NCI-H2107 treated with DMSO at 0.1 percent for 48 hours (cell line): Measurements from ENCODE around the gene GTF2H1.
A peak's percentile ranks its signal among the peaks of the same experiment; 100 is the strongest.
"Not testable (repeated sequence)": the region's sequence is repeated elsewhere in the genome, so short reads cannot be mapped to it uniquely, and the experiment has no call there.

Source experiments
- DNase-seq: peaks from one replicate; lab custom pipeline; 2025; ENCODE audit not compliant: unreplicated experiment; lab: John Stamatoyannopoulos, UW

GTF2H1 gene

DNA sequence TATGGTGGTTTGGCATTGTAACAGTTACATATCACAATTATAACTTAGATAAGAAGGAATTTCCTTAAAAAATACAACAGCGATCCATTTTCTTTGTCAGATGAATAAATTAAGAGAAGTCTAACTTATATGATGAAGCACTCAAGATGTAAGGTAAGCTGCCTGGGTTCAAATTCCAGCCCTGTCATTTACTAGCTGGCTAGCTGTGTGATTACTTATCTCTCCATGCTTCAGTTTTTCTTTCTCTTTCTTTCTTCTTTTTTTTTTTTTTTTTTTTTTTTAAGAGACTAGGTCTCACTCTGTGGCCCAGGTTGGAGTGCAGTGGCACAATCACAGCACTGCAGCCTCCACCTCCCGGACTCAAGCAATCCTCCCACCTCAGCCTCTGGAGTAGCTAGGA is 49.8 kb downstream of the GTF2H1 start:
- DNase-seq = no peak

GRCh38 chr11:18374956-18375355 is 52.6 kb downstream of the GTF2H1 start:
- no peak for DNase-seq

DNA sequence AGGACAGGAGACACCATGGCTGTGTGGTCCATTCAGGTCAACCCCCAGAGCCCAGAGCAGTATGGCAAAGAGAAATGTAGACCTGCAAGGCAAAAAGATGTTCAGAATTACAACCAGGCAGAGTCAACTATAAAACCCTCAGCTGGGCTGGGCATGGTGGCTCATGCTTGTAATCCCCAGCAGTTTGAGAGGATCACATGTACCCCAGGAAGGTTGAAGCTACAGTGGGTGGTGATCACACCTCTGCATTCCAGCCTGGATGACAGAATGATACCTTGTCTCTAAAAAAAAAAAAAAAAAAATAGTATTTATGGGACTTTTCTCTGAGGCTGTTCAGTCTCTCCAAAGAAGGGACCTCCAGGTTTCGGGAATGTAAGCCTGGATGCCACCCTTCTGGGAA is 53.6 kb downstream of the GTF2H1 start:
- no peak for DNase-seq

- DNase-seq = no peak
These were observed 56.8 kb downstream of the GTF2H1 start for GRCh38 chr11:18379201-18379600.

DNA sequence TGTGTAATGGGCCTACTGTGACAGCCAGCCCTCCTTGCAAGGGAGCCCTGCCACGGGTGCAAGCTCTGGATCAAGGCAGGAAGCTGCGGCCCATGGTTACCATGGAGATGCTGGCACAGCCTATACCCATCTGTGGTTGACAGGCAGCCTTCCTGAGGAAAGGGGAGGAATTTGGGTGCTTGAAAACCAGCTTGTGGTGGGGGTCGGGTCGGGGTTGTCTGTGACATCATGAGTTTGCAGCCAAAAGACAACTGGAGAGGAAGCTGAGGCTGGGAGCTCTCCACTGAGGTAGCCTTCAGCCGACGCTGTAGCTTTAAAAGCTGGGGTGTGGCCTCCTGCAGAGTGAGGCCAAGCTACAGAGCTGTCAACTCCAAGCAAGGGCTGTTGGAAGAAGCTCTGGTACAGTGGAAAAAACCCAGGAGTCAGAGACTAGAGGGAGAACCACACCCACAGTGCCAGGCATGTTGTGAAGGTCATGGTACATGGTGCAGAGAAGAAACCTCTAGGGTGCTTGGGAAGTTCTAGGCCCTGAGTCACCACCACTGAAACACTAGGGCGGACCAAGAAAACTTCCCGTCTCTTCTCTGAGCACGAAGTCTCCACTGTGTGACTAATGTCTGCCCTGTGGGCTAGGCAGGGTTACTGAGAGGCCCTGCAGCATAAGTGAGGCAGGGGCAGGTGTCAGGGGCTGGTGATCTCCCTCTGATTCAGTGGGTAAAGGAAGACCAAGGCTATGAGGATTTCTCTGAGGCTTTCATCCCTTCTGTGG is 61.2 kb downstream of the GTF2H1 start:
- no peak for DNase-seq

DNA sequence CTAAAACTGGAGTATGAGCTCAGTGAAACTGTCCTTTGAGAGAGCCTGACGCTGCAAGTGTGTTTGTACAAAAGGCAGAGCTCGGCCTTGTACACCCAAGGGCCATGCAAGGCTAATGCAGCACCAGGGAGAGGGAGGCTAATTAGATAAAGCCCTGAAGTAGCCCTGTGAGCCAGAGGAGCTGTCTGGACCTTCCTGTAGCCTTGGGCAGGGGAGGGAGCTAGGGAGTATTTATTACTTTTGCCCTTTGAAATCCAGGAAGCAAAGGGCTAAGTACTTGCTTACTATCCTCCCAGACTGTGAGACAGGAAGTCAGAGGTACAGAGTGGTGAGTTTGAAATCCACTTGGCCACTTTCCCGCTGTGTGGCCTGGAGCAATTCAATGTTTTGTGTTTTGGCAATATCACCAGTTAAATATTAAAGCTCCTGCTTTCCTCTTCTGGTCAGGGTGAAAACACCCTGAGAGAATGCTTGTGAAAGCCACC is 61.8 kb downstream of the GTF2H1 start:
- DNase-seq = no peak

- no peak for DNase-seq
These were observed 67.7 kb downstream of the GTF2H1 start for GRCh38 chr11:18390088-18390487.

- no peak for DNase-seq
These were observed 70.3 kb downstream of the GTF2H1 start for GRCh38 chr11:18392434-18393321.

DNA sequence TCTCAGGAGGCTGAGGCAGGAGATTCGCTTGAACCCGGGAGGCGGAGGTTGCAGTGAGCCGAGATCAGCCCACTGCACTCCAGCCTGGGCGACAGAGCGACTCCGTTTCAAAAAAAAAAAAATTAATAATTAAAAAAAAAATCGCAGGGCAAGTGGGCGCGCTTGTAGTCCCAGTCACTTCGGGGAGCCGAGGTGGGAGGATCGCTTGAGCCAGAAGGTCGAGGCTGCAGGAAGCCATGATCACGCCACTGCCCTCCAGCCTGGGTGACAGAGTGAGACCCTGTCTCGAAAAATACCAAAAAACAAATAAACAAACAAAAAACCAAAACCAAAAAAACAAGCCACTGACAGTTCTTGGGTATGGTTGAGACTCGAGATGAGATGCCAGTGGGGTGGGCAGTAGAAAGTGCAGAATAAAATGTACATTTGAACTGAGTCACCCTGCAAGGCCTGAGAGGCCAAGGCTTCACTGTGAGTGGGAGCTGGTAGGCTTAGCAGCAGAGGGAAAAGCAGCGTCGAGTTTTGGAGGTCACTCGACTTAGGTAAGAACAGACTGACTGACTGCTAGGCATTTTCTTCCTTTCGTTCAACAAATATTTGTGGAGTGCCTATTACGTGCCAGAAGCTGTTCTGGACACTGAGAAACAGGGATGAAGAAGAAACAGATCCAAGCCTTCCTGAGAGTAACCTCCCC is 71.4 kb downstream of the GTF2H1 start:
- DNase-seq = no peak

- DNase-seq = peak; percentile 59
These were observed 72.0 kb downstream of the GTF2H1 start, which contains the start of gene LDHA for GRCh38 chr11:18394275-18394927. Gene LDHA, plus strand, starts transcription at chr11:18394563. Its CDS starts 2,280 bp downstream, at chr11:18396843.

DNA sequence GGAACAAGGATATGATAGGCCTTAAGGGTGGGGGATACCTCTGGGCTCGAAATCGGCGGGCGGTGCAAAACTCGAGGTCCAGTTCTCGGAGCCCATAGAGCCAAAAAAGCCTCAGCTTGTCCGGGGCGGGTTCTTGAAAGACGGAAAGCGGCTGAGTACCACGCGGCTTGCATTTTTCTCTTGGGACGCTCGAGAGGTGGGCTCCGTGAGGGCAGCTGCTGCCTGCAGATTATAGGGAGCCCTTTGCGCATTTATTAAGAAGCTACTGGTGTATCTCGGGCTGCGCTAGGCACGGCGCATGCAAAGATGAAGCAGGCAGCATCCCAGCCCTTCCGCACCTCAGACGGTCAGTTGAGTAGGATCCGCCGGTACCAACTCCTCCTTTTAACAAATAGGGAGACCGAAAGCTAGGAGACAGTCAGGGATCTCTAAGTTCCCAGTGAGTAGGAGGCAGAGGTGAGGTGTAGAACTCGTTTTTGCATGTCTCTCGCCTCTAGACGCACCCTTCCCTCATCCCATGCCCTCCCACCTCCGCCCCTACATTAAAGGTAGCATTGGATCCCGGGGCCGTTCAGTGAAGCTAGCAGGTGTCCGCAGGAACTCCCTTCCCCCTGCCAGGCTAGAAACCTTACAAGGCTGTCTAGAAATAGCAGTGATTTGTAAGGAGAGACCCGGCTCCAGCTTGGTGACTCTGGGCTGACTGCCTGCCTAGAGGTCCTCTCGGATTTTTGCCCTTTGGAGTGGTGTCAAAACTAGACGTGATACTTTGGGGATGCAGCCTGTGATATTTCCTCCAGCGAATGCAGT is 72.8 kb downstream of the GTF2H1 start:
- DNase-seq = no peak

DNA sequence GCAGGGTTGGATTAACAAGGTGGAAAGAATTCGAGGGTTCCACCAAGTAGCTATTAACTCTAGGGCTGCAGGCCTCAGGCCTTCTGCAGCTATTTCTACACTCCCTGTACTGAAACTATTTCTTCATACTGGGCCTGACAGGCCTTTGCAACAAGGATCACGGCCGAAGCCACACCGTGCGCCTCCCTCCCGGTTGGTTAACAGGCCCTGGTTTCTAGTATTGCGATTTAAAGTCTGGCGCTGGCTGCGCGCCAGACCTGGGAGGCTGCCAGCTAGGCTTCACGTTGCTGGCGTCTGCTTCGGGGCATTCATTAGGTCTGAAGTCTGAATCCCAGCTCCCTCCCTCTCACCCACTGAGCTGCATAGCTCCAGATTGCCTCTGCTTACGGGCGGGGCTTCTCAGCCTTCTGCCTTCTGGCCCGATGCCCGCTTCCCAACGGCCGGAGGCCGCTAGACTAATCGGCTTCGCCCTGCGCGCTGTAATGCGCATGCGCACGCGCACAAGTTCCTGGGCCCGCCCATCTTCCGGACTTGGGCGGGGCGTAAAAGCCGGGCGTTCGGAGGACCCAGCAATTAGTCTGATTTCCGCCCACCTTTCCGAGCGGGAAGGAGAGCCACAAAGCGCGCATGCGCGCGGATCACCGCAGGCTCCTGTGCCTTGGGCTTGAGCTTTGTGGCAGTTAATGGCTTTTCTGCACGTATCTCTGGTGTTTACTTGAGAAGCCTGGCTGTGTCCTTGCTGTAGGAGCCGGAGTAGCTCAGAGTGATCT is 73.6 kb downstream of the GTF2H1 start:
- DNase-seq = peak; percentile 94

DNA sequence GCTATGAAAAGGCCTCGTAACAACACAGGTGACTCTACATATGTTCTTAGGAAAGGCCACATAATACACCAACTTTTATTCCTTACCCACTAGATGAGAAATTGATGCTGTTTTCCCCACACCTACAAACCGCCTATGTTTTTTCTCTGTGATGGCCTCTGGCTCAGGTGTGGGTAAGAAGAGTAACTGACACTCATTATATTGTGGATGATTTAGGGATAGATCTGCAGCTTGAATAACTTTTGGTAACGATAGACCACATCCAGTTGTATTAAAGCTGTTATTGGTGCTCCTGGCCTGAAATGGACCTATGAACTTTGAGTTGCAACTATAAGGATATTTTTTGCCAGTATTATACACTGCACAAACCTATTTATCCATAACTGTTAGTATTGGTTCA is 75.6 kb downstream of the GTF2H1 start:
- DNase-seq = no peak

DNA sequence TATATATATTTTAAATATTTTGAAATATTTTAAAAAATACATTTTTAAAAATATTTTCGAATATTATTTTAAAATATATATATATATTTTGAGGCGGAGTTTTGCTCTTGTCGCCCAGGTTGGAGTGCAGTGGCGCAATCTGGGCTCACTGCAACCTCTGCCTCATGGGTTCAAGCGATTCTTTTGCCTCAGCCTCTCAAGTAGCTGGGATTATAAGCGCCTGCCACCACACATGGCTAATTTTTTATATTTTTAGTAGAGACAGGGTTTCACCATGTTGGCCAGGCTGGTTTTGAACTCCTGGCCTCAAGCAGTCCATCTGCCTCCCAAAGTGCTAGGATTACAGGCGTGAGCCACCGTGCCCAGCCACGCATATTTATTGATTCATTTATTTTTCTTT is 78.7 kb downstream of the GTF2H1 start:
- DNase-seq = not testable (repeated sequence)

DNA sequence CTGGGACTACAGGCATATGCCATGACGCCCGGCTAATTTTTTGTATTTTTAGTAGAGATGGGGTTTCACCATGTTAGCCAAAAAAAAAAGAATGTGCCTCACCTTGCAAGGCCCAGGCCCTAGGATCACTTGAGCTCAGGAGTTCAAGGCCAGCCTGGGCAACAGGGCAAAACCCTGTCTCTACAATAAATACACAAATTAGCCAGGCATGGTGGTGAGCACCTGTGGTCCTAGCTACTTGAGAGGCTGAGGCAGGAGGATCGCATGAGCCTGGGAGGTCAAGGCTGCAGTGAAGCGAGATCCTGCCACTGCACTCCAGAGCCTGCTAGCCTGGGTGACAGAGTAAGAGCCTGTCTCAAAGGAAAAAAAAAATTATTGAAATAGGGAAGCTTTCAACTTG is 81.7 kb downstream of the GTF2H1 start:
- no peak for DNase-seq

GRCh38 chr11:18407400-18407799 is 85.0 kb downstream of the GTF2H1 start:
- not testable (repeated sequence) for DNase-seq

- no peak for DNase-seq
These were observed 86.4 kb downstream of the GTF2H1 start for GRCh38 chr11:18408558-18409291.

DNA sequence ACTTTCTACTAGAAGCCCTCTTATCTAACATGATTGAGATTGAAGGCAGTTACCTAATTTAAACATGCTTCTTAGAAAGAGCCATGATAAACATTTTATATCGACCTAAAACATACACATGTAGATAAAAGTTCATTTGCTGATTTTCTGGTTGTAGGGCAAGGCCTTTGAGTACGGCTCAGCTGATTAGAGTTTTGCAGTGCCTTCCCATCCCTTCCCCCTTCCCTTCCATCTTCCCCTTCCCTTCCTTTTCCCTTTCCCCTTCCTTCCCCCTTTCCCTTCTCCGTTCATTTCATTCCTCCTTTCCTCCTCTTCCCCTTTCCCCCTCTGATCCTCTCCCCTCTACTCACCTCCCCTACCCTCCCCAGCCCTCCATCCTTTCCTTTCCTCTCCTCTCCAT is 94.1 kb downstream of the GTF2H1 start:
- no peak for DNase-seq
